Right forelimb (tissue), 1 donor: ENCODE data around the gene GLT1D1.

ENCODE experiments used
- DNase-seq: peaks from one replicate; pipeline ENCODE4 v3.0.0-alpha.2; 2018

The GLT1D1 gene

DNA sequence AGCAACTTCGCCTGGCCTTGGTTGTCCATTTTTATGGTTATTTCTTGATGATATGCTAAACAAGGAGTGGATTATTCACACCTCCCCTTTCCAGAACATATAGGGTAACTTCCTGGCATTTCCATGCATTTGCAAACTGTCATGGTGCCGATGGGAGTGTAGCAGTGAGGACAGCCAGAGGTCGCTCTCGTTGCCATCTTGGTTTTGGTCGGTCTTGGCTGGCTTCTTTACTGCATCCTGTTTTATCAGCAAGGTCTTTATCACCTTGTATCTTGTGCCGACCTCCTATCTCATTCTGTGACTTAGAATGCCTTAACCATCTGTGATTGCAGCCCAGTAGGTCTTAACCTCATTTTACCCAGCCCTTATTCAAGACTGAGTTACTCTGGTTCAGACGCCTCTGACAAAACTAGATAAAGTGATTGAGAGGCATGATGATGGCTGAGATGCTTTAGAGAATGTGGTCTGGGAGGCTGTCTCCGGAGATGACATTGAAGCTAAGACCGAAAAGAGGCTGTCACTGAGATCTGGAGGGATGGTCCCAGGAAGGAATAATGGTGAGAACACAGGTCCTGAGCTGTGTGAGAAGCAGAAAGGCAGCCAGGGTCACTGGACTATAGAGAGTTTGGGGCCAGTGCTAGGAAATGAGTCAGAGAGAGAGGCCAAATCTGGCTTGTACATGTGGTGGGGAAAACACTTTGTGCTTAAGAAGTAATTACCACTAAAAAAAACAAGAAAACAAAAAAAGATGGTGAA lies 2.9 kb downstream of the GLT1D1 start:
- no peak for DNase-seq

DNA sequence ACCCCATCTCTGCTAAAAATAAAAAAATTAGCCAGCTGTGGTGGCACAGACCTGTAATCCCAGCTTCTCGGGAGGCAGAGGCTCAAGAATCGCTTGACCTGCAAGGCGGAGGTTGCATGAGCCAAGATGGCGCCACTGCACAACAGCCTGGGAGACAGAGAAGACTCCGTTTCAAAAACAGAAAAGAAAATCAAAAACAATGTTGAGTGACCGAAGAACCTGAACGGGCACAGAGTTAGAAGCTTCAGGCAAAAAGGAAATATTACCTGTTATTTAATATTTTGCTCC lies 3.5 kb downstream of the GLT1D1 start:
- no peak for DNase-seq

DNA sequence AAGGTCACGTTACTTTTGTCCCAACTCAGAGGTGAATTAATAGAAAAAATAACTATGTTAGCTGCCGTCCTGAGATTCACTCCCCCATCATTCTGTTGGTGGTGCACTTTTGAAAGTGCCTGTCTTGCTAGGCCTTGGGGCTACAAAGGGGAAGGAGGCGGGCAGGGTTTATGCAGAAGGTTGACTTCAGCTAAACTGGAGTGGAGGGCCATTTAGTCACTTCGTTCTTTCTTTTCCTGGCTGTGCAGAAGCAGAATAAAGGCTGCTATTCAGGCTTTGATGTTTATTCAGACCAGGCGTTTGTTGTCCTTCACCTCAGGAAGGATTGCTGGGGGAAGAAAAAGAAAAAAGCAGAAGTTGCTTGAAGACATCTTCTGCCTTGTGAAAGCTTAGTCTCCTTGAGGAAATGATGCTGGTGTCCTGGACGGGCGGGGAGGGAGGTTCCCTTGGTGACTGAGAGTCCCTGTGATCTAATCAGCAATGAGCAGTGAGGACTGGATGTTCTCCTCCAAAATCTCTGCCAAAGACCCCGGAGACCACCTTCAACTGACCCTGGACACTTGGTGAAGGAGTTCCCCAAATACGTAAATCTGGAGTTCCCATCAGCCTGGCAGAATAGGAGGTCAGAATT lies 4.0 kb downstream of the GLT1D1 start:
- DNase-seq, result no peak

DNA sequence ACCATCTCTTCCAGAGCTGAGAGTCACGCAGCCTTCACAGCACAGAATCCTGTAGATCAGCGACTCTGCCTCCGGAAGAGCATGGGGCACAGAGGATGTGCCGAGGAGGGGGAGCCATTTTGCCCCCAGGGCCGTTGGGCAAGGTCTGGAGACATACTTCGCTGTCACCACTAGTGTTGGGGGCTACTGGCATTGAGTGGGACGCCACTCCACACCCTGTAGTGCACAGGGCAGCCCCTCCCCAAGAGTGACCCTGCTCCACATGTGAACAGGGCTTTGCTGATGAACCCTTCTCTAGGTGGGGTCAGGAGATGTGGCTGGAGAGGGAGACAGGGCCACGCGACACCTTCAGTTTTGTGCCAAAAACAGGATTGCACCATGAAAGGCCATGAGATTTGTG lies 6.0 kb downstream of the GLT1D1 start:
- no peak for DNase-seq

DNA sequence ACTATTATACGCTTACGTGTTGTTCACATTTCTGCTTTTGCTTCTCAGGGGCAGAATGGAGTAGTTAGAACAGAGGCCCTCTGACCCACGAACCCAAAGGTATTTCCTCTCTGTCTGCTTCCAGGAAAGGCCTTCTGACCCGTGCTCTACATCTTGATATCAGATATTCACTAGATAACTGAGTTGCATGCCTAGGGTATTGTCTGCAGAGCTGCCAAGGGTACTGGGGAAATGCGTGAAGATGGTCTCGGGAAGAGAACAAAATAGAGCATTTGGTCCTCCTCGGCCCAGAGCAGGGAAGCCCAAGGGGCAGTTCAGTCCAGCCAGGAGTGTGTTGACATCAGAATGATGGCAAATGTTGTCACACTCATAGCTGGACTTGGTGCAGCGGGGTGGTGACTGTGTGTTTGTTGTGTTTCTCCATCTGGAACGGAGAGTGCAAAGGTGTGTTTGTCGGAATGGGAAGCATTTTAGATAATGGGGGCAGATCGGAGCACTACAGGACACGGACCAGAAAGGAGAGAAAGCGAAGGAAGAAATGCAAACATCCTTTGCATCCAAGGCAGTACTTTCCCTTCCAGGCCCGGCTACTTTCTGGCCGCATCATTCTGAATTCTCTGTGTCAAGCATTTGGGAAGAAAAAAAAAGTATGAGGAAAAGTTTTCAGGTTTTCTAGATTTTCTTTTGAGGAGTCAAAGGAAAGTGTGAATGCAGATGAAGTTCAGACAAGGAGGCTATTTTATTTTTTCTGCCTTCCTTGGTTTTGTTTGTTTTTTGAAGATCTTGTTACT lies 8.1 kb downstream of the GLT1D1 start:
- no peak for DNase-seq

DNA sequence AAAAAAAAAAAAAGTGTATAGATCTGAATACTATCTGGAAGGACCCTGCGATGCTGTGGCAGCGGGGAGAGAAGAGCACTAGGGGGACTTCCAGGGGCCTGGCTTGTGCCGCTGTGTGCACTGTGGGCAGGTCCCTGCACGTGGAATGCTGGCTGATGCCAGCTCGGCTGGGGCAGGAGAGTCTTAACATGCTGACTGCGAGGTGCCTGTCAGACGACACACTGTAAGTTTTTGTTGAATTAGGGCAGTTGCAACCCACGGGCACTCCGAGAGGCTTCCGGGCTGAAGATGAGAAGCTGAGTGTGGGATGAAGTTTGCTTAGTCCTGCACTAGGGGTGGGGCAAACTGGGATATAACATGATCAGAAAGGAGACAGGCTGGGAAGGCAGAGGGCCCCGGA lies 10.7 kb downstream of the GLT1D1 start:
- DNase-seq, result no peak

DNA sequence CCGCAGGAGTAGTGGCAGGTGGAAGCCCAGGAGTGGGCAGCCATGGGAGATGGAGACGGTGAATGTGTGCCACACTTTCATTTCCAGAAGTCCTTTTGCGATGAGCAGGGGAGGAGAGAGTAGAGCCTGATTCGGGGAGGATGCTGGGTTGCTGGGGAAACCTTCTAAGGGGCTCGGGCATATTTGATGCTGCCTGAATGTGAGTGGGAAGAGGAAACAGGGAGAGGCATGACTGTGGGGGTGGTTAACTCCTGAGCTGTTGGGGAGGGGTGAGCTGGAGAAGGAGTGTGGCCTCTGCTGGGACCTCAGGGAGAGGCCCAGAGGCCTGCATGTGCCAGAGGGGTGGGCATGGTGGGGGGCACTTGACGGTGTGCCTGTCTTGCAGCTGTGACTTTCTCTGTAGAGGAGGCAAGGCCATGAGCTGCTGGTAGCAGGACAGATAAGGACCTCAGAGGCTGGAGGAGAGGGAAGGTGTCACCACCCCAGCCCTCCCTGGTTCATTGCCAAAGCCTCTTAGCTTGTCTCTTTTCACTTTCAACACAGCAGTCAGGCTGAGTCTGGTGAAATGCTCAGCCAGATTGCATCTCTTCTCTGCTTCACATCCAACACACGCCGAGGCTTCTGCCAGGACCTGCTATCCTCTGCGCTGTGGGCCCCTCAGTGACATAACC lies 11.4 kb downstream of the GLT1D1 start:
- no peak for DNase-seq

DNA sequence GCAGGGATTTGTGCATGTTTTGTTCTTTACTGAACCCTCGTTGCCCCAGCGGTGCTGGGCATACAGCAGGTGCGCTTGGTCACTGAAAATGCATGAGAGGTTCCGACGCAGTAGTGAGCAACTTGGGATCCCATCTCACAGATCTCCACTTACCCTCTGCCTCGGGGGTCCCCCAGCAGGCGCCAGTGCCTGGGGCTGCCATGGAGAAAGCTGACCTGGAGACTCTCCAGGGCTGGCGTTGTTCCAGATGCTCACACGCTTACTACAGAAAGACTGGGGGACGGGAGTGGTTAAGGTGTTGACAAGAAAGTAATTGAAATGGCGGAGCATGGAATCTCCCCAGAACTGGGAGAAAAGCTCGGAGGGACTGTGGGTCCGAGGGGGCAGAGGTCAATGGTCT lies 14.2 kb downstream of the GLT1D1 start:
- no peak for DNase-seq

DNA sequence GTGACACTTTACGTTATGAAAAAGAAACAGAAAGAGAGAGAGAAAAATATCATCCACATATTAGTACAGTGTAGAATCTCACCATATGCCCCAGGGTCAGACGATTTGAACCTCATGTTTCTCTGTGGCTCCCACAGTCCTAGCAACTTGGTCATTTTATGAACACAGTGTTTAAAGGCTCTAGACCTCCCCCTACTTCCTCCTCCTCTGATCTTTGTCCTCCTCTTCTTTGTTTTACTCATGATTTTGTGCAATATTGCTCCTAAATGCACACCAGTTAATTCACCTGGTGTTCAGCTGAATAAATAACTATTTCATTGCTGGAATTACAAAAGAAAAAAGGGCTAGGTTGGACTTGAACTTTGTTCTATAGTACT lies 18.2 kb downstream of the GLT1D1 start:
- DNase-seq, result no peak

DNA sequence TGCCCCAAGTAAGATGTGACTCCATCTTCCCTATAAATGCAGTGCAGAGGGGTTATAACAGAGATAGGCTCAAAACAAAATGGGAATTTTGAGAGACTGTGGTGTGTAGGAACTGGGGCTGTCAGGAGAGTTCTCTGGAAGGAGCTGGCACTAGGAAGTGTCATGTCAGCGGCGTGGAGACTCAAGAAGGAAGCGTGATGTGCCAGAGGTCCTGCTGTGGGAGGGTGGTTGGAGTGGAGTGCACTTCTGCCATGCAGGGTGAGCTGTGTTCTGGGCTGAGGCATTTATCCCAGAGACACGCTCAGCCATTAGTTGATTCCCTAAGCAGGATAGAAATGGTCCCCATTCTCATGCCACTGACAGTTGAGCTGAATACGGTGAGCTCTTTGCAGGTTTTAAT lies 19.0 kb downstream of the GLT1D1 start:
- DNase-seq, result no peak

DNA sequence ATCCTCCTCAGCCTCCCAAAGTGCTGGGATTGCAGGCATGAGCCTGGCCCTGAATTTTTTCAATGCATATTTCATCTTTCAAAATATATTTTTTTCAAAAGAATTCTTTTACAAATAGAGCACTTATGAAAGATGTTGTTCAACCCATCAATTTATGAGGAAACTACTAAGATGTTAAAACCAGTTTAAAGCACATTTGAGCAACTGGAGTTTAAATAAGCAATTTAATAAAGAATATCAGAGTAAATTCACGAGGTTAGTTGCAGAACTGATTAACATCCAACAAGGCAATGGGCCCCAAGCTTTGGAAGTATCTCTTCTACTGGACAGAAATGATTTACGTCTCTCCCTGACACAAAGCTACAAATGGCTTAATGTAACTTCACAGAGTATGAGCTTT lies 23.3 kb downstream of the GLT1D1 start:
- no peak for DNase-seq

DNA sequence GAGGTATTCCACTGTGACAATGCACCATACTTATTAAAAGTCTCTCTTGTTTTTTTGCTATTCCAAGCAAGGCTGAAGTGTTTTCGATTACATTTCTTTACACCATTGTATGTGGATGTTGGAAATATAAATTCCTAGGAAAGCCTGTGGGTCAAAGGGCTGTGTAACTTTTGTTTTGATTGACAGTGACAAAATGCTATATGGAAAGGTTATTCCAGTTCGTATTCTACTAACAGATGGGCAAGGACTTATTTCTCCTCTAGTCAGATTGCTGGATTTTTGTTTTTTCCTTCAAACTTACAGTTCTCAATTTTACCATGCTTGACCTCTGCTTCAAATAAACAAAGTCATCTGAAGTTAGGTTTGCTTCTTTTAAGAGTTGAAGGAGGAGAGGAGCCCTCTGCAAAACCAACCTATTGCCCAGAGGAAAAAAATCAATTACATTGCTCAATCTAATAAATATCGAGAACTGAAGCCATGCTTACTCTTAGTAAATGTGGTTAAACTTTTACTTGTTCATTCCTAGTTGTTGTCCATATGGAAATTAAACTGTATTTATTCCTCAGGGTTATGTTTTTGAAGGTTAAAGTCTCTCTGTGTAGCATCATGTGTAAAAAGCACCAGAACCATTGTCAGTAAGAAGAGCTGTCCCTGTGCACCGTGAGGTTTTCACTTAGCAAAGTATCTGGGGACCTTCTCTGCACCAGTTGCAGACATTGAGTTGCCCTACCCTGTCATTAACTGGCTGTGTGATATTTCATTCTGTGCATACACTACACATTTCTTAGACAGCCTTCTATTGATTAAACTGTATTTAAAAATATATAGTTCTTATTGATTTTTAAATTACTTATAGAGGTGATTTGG lies 26.9 kb downstream of the GLT1D1 start:
- DNase-seq, result no peak

DNA sequence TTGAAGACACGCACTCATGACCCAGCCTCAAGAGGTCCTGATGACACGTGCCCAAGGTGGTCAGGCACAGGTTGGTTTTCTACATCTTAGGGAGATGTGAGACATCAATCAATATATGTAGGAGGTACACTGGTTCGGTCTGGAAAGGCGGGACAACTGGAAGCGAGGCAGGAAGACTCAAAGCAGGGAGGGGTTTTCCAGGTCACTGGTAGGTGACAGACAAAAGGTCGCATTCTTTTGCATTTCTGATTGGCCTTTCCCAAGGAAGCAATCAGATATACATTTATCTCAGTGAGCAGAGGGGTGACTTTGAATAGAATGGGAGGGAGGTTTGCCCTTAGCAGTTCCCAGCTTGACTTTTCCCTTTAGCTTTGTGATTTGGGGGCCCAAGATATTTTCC lies 38.6 kb downstream of the GLT1D1 start:
- no peak for DNase-seq

DNA sequence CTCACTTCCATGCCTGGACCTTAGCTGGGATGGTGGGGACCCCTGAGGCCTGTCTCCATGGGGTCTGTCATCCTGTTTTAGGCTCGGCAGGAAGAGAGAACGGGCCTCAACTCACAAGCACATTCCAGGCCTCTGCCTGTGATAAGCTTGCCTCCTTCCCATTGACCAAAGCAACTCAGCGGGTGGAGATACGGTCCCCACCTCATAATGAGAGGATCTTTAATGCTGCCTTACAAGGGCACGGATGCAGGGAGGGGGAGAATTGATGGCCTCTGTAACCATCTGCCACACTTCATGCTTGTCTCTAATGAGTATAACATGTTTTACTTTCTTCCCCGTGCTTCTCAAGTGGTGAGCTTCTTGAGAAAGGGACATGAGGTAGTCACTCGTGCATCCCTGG lies 50.0 kb downstream of the GLT1D1 start:
- DNase-seq, result no peak

DNA sequence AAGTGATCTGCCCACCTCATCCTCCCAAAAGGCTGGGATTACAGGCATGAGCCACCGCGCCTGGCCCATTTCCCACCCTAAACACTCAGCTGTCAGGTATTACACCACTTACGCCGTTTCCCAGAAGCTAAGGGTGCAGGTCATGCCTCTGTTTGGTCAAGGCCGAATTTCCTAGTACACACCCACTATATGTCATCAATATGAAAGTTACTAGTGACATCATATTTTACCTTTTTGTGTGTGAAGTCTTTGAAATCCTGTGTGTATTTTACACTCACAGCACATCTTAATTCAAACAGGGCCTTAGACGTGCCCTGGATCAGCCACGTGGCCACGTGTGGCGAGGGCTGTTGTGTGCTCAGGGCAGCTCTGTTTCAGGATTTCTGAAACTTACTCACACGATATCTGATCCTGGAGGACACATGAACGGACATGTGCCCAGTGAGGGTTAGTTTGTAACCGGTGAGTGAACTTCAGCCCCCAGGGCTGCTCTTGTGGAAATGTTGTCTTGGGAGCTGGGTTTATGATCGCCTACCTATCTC lies 51.8 kb downstream of the GLT1D1 start:
- no peak for DNase-seq

DNA sequence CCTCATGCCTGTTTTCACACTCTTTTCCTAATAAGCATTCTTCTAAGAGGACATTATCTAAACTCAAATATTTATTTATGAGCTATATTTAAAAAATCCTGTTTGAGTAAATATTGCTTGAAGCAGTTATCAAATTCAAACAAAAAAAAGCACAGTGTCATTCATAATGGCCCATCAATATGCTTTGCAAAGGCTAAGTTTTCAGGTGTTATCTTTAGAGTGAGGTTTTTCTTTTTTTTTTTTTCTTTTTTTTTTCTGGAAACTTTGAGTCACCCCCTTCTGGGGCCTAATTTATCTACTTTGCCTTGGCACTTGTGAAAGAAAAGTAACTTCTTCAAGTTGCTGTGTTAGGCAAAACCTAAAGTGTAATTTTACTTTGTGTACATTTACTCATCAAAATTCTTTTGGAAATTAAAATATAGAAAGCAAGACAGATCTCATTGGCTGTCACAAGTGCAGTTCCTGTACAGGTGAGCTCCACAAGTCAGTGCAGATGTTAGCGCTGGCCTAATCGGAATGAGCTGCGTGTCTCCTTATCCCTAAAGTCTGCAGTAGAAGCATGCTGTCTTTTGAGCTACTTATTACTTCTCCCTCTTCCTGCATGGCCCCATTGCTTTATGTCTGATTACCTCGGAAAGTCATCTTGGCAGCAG lies 53.3 kb downstream of the GLT1D1 start:
- no peak for DNase-seq

DNA sequence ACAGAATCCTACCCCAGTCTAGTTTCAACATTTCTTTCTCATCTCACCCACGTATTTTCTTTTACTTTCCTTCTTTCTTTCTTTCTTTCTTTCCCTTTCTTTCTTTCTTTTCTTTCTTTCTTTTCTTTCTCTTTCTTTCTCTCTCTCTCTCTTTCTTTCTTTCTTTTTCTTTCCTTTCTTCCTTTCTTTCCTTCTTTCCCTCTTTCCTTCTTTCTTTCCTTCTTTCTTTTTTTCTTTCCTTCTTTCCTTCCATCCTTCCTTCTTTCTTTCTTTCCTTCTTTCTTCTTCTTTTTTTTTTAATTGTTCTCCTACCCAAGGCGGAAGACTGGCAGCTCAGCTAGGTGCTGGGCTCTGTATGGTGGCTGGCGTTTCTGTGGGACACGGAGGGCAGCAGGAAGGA lies 55.0 kb downstream of the GLT1D1 start:
- no peak for DNase-seq

DNA sequence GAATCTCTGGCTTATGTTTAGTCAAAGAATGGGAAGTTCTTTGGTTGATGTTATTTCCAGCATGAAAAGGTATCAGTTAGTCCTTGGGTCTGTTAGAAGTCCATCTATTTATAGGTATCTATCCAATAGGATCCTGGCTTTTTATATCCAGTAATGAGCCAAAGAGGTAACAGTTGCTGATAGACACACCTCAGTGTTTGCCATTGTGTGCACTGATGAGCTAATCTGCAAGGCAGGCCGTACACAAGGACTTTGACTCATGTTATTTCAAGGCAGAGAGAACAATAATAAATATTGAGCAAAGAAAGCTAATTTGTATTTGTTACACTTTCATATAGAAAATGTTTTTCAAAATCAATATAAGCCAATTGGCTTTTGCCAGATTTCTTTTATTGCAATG lies 56.4 kb downstream of the GLT1D1 start:
- no peak for DNase-seq

DNA sequence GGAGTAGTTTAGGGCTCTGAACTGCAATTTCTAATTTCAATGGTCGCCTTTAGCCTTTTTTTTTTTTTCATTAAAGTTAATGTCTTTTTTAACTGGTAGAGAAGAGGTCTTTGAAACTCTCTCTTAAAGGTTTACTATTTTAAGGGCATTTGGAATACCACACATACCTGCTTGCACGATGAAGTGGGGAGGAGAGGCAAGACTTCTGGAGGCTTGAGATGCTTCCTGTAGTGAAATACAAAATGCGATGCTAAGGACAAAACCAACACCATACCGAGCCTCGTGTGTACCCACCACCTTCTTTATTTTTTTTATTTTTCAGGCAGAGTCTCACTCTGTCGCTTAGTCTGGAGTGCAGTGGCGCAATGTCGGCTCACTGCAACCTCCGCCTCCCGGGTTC lies 57.4 kb downstream of the GLT1D1 start:
- no peak for DNase-seq

DNA sequence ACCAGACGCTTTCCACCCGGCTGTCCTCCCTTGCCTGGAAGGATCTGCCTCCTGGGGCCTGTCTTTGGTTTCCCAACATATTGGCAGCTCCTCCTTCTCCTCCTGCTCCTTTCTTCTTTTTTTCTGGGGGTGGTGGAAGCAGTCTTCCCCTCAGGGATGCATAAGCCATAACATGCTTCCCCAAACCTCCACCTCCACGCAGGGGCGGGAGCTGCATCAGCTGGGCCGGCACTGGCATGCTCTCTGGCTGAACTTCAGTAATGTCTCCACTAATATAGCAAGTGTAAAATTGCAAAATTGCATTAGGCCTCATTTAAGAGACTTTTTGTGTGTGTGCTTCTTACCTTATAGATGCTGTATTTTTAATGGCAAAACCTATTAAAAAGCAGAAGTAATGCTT lies 58.6 kb downstream of the GLT1D1 start:
- DNase-seq, result no peak

DNA sequence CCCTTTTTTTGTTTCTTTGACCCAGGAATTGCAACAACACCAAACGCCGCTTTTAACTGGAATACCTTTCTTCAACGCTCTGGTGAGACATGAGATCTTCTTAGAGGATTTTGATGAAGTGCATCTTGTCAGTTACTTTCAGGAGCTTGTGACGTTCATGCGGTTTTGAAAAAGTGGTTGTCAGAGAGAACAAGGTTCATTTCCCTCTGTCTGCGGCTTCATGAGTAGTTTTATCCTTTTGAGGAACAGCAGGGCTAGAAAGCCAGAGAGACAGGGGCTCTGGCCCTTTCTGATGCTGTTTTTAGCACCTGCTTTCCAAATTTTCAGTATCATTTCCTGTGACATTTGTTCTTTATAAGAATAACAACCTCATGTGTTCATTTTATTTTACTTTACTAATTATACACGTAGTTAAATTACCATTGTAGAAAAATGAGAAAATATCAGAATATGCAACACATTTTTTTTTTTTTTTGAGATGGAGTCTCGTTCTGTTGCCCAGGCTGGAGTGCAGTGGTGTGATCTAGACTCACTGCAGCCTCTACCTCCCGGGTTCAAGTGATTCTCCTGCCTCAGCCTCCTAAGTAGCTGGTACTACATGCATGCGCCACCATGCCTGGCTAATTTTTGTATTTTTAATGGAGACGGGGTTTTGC lies 61.8 kb downstream of the GLT1D1 start:
- DNase-seq, result no peak
